Measurements from ENCODE around the gene AGRN. TPM values are rescaled to one million over a fixed set of nuclear protein-coding genes. Genes with fewer than 3 reads are reported as not detected.
"Not testable (repeated sequence)": the region's sequence is repeated elsewhere in the genome, so short reads cannot be mapped to it uniquely, and the experiment has no call there.

AGRN gene
- total RNA-seq, 1 donor from 2014 or later: 335 TPM

GRCh38 chr1:983798-984475 lies 36.0 kb upstream of the AGRN start:
- peak; percentile 98 for TF ChIP-seq CTCF (IDR thresholded peaks at IDR 0.05; ENCODE audit: unreplicated experiment)
- peaks cover 46% of the 10 kb centered on the region for H3K27me3 Mint-ChIP-seq
- no peak overlapping the region for H3K4me3 Mint-ChIP-seq (ENCODE audit: low read depth)
- DNase-seq (ENCODE audit: low spot score, unreplicated experiment): peak; percentile 70
- no peak overlapping the region for H3K27ac Mint-ChIP-seq
- H3K36me3 Mint-ChIP-seq (ENCODE audit: insufficient read depth): peaks cover 3% of the 10 kb centered on the region
- no peaks in the 10 kb centered on the region for H3K4me1 Mint-ChIP-seq (ENCODE audit: low read depth)
- peaks cover 8% of the 10 kb centered on the region for H3K9me3 Mint-ChIP-seq (ENCODE audit: low read depth)

GRCh38 chr1:984476-984814 lies 35.5 kb upstream of the AGRN start:
- H3K27me3 Mint-ChIP-seq: peaks cover 51% of the 10 kb centered on the region
- TF ChIP-seq CTCF (IDR thresholded peaks at IDR 0.05; ENCODE audit: unreplicated experiment): peak; percentile 26
- H3K4me3 Mint-ChIP-seq (ENCODE audit: low read depth): no peak overlapping the region
- no peaks in the 10 kb centered on the region for H3K4me1 Mint-ChIP-seq (ENCODE audit: low read depth)
- DNase-seq (ENCODE audit: low spot score, unreplicated experiment): no peak
- peaks cover 3% of the 10 kb centered on the region for H3K36me3 Mint-ChIP-seq (ENCODE audit: insufficient read depth)
- H3K9me3 Mint-ChIP-seq (ENCODE audit: low read depth): peaks cover 11% of the 10 kb centered on the region
- H3K27ac Mint-ChIP-seq: no peak overlapping the region

GRCh38 chr1:985126-985525 lies 34.8 kb upstream of the AGRN start:
- peaks cover 11% of the 10 kb centered on the region for H3K9me3 Mint-ChIP-seq (ENCODE audit: low read depth)
- peaks cover 57% of the 10 kb centered on the region for H3K27me3 Mint-ChIP-seq
- TF ChIP-seq CTCF (IDR thresholded peaks at IDR 0.05; ENCODE audit: unreplicated experiment): no peak

GRCh38 chr1:988061-988460 lies 31.9 kb upstream of the AGRN start:
- peaks cover 57% of the 10 kb centered on the region for H3K27me3 Mint-ChIP-seq
- not testable (repeated sequence) for H3K36me3 Mint-ChIP-seq (ENCODE audit: insufficient read depth); H3K27ac Mint-ChIP-seq; H3K4me3 Mint-ChIP-seq (ENCODE audit: low read depth); H3K4me1 Mint-ChIP-seq (ENCODE audit: low read depth); DNase-seq (ENCODE audit: low spot score, unreplicated experiment)
- H3K9me3 Mint-ChIP-seq (ENCODE audit: low read depth): peaks cover 18% of the 10 kb centered on the region

More at GRCh38 chr1:985126-985525, 34.8 kb upstream of the AGRN start:
- Mint-ChIP-seq H3K27ac (no peak overlapping the region), H3K4me1 (ENCODE audit: low read depth) (no peaks in the 10 kb centered on the region), H3K36me3 (ENCODE audit: insufficient read depth) (peaks cover 3% of the 10 kb centered on the region), H3K4me3 (ENCODE audit: low read depth) (no peak overlapping the region)
- no peak for DNase-seq (ENCODE audit: low spot score, unreplicated experiment)

- not testable (repeated sequence) for DNase-seq (ENCODE audit: low spot score, unreplicated experiment); H3K36me3 Mint-ChIP-seq (ENCODE audit: insufficient read depth); H3K27ac Mint-ChIP-seq; H3K4me3 Mint-ChIP-seq (ENCODE audit: low read depth); H3K4me1 Mint-ChIP-seq (ENCODE audit: low read depth)
- peaks cover 48% of the 10 kb centered on the region for H3K27me3 Mint-ChIP-seq
- H3K9me3 Mint-ChIP-seq (ENCODE audit: low read depth): peaks cover 18% of the 10 kb centered on the region
These were observed 28.6 kb upstream of the AGRN start for GRCh38 chr1:991275-991674.

- Mint-ChIP-seq H3K4me1 (ENCODE audit: low read depth) (peaks cover 3% of the 10 kb centered on the region), H3K9me3 (ENCODE audit: low read depth) (peaks cover 18% of the 10 kb centered on the region), H3K36me3 (ENCODE audit: insufficient read depth) (peaks cover 7% of the 10 kb centered on the region), H3K4me3 (ENCODE audit: low read depth) (no peak overlapping the region), H3K27me3 (peaks cover 45% of the 10 kb centered on the region), H3K27ac (no peak overlapping the region)
- DNase-seq (ENCODE audit: low spot score, unreplicated experiment): no peak
- TF ChIP-seq CTCF (IDR thresholded peaks at IDR 0.05; ENCODE audit: unreplicated experiment): no peak
These were observed 28.0 kb upstream of the AGRN start for GRCh38 chr1:991895-992294.
